Neural progenitor cell (in vitro differentiated cells): ENCODE measurements around the gene SSTR4. TPM values are rescaled to one million over a fixed set of nuclear protein-coding genes. Genes with fewer than 3 reads are reported as not detected.

Source experiments
- DNase-seq: peaks from one replicate; pipeline ENCODE4 v3.0.0-alpha.2; 2016; ENCODE audit warnings: low spot score
- H2AFZ ChIP-seq: fragments of 200-600 bp; sonication (generic); replicated peaks from 2 replicates; pipeline ENCODE4 v1.6.1; 2016; ENCODE audit warnings: antibody characterized with exemption
- H3F3A ChIP-seq: fragments of 200-600 bp; sonication (generic); 2 replicates; pipeline ENCODE4 v1.6.1; 2016; ENCODE audit warnings: antibody characterized with exemption, low read depth
- H3K27ac ChIP-seq: fragments of 200-600 bp; sonication (generic); 2 replicates; pipeline ENCODE4 v1.5.1; 2016; ENCODE audit warnings: mild to moderate bottlenecking
- H3K27me3 ChIP-seq: fragments of 200-600 bp; sonication (generic); 2 replicates; pipeline ENCODE4 v1.6.1; 2016; ENCODE audit warnings: mild to moderate bottlenecking, moderate library complexity
- H3K36me3 ChIP-seq: fragments of 200-600 bp; sonication (generic); 2 replicates; pipeline ENCODE4 v1.5.1; 2016
- H3K4me1 ChIP-seq: fragments of 200-600 bp; sonication (generic); 2 replicates; pipeline ENCODE4 v1.6.1; 2016; ENCODE audit warnings: mixed run types
- H3K4me2 ChIP-seq: fragments of 200-600 bp; sonication (generic); 2 replicates; pipeline ENCODE4 v1.6.1; 2016
- H3K4me3 ChIP-seq: fragments of 200-600 bp; sonication (generic); 2 replicates; pipeline ENCODE4 v1.5.1; 2016
- H3K79me2 ChIP-seq: fragments of 200-600 bp; sonication (generic); 2 replicates; pipeline ENCODE4 v1.6.1; 2016; ENCODE audit warnings: low read depth
- H3K9ac ChIP-seq: fragments of 200-600 bp; sonication (generic); 2 replicates; pipeline ENCODE4 v1.6.1; 2016
- H3K9me3 ChIP-seq: fragments of 200-600 bp; sonication (generic); 2 replicates; pipeline ENCODE4 v1.5.1; 2016; ENCODE audit warnings: low read depth
- H4K20me1 ChIP-seq: fragments of 200-600 bp; sonication (generic); 2 replicates; pipeline ENCODE4 v1.6.1; 2016; ENCODE audit warnings: low read depth
- H3K27ac Mint-ChIP-seq: 3 replicates; pipeline ENCODE4 v1.8.0; 2021; ENCODE audit warnings: mixed read lengths
- H3K27me3 Mint-ChIP-seq: 2 replicates; pipeline ENCODE4 v1.8.0; 2022; ENCODE audit warnings: low read depth, mild to moderate bottlenecking, inconsistent platforms, moderate library complexity, mixed read lengths; ENCODE audit not compliant: insufficient read depth
- H3K36me3 Mint-ChIP-seq: 3 replicates; pipeline ENCODE4 v1.8.0; 2021; ENCODE audit warnings: mixed read lengths
- H3K4me1 Mint-ChIP-seq: 3 replicates; pipeline ENCODE4 v1.8.0; 2021; ENCODE audit warnings: mixed read lengths
- H3K4me3 Mint-ChIP-seq: 3 replicates; pipeline ENCODE4 v1.8.0; 2021; ENCODE audit warnings: mild to moderate bottlenecking, moderate library complexity, mixed read lengths
- H3K9me3 Mint-ChIP-seq: 3 replicates; pipeline ENCODE4 v1.8.0; 2020; ENCODE audit warnings: mixed read lengths
- CTCF ChIP-seq: fragments of 200-600 bp; sonication (generic); IDR thresholded peaks from 2 replicates; pipeline ENCODE4 v1.5.1; 2017; ENCODE audit warnings: antibody characterized with exemption, mild to moderate bottlenecking
- EZH2 ChIP-seq: fragments of 200-600 bp; sonication (generic); IDR thresholded peaks from 2 replicates; pipeline ENCODE4 v1.6.1; 2017; ENCODE audit warnings: antibody characterized with exemption, mild to moderate bottlenecking, moderate library complexity
- EZH2phosphoT487 ChIP-seq: fragments of 200-600 bp; sonication (generic); IDR thresholded peaks from 2 replicates; pipeline ENCODE4 v1.6.1; 2017; ENCODE audit warnings: antibody characterized with exemption
- total RNA-seq: library from RNA; depleted of rRNA; stranded (reverse); fragments of >200 nt; gene quantifications from 2 replicates; pipeline ENCODE4 v1.2.3, GENCODE V29; 2015; ENCODE audit warnings: low replicate concordance

Gene SSTR4
- total RNA-seq, 1 donor from 2014 or later, result not detected

- no peak overlapping the region for H3K4me3 ChIP-seq
Observed at GRCh38 chr20:23078351-23079015, 43.4 kb downstream of the SSTR4 start.

DNA sequence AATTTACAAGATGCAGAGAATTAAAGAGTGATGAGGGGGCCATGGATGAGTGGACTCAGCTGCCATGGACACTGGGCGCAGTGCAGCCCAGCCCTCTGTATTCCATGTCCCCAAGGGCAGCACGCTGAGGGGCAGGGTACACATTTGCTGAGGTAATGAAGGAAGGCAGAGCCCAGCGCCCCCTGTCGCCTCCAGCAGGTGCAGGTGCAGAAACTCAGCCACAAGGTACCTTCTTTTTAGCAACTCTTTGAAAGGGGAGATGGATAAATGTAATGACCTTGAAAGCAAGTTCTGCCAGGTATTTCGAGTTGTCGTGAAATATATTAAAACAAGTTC is 43.9 kb downstream of the SSTR4 start:
- no peak overlapping the region for H3K27ac ChIP-seq
- Mint-ChIP-seq H3K27ac (no peak overlapping the region), H3K4me3 (no peak overlapping the region), H3K27me3 (peaks cover 3% of the 10 kb centered on the region), H3K9me3 (no peaks in the 10 kb centered on the region), H3K36me3 (no peaks in the 10 kb centered on the region), H3K4me1 (peaks cover 27% of the 10 kb centered on the region)
- peak; percentile 58 for DNase-seq
- H3K36me3 ChIP-seq, result no peaks in the 10 kb centered on the region
- H3K27me3 ChIP-seq, result no peaks in the 10 kb centered on the region
- no peak overlapping the region for H3K4me2 ChIP-seq
- TF ChIP-seq CTCF (peak; percentile 72), EZH2 (no peak)
- H3K9ac ChIP-seq, result no peak overlapping the region
- no peaks in the 10 kb centered on the region for H4K20me1 ChIP-seq
- no peaks in the 10 kb centered on the region for H3K79me2 ChIP-seq
- H3K9me3 ChIP-seq, result no peaks in the 10 kb centered on the region
- no peak overlapping the region for H3K4me3 ChIP-seq
- no peak overlapping the region for H2AFZ ChIP-seq
- peaks cover 17% of the 10 kb centered on the region for H3K4me1 ChIP-seq
- H3F3A ChIP-seq, result no peaks in the 10 kb centered on the region

More at GRCh38 chr20:23078351-23079015, 43.4 kb downstream of the SSTR4 start:
- Histone ChIP-seq H4K20me1 (no peaks in the 10 kb centered on the region), H3K79me2 (no peaks in the 10 kb centered on the region), H3K27me3 (no peaks in the 10 kb centered on the region), H3K4me1 (peaks cover 17% of the 10 kb centered on the region), H3F3A (no peaks in the 10 kb centered on the region), H3K27ac (no peak overlapping the region), H3K36me3 (no peaks in the 10 kb centered on the region), H3K4me2 (no peak overlapping the region), H2AFZ (no peak overlapping the region), H3K9me3 (no peaks in the 10 kb centered on the region), H3K9ac (no peak overlapping the region)
- no peaks in the 10 kb centered on the region for H3K36me3 Mint-ChIP-seq
- H3K4me3 Mint-ChIP-seq, result no peak overlapping the region
- H3K9me3 Mint-ChIP-seq, result no peaks in the 10 kb centered on the region
- DNase-seq, result peak; percentile 40
- peak overlapping the region; percentile 64 for H3K27ac Mint-ChIP-seq
- TF ChIP-seq EZH2 (no peak), EZH2phosphoT487 (no peak), CTCF (no peak)
- H3K4me1 Mint-ChIP-seq, result peaks cover 27% of the 10 kb centered on the region
- peaks cover 3% of the 10 kb centered on the region for H3K27me3 Mint-ChIP-seq

DNA sequence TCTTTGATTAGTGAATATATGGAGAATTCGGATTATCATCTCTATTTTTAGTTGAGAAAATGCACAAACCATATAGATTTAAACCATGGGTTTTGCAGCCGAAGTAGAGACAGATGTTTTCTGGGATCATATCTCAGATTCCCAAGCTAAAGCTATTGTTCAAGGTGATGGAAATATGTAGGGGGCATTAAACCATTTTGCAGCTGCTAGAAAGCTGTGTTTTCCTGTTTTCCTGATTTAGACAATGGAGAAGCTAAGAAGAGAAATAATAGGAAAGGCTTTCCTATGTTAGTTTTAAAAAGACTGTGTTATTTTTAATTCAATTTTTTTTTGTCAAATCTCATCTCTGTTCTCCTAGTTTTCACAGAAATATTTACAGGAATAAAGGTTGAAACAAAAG is 44.8 kb downstream of the SSTR4 start:
- no peak overlapping the region for H3K27ac Mint-ChIP-seq
- peaks cover 27% of the 10 kb centered on the region for H3K4me1 Mint-ChIP-seq
- H3K27me3 ChIP-seq, result no peaks in the 10 kb centered on the region
- H3K79me2 ChIP-seq, result no peaks in the 10 kb centered on the region
- H3K36me3 ChIP-seq, result no peaks in the 10 kb centered on the region
- TF ChIP-seq EZH2, result no peak
- TF ChIP-seq CTCF, result no peak
- TF ChIP-seq EZH2phosphoT487, result no peak
- no peaks in the 10 kb centered on the region for H3K36me3 Mint-ChIP-seq
- H3K9me3 ChIP-seq, result no peaks in the 10 kb centered on the region
- DNase-seq, result no peak
- H3K9ac ChIP-seq, result no peak overlapping the region
- peaks cover 3% of the 10 kb centered on the region for H3K27me3 Mint-ChIP-seq
- H3K4me2 ChIP-seq, result no peak overlapping the region
- peaks cover 17% of the 10 kb centered on the region for H3K4me1 ChIP-seq
- H3K4me3 Mint-ChIP-seq, result no peak overlapping the region
- H3K4me3 ChIP-seq, result no peak overlapping the region
- H3K9me3 Mint-ChIP-seq, result no peaks in the 10 kb centered on the region
- no peaks in the 10 kb centered on the region for H3F3A ChIP-seq
- H3K27ac ChIP-seq, result no peak overlapping the region
- no peaks in the 10 kb centered on the region for H4K20me1 ChIP-seq
- H2AFZ ChIP-seq, result no peak overlapping the region
